Tibial nerve (tissue), 4 donors: ENCODE measurements around the gene NCAPH2. TPM values are rescaled to one million over a fixed set of nuclear protein-coding genes. Genes with fewer than 3 reads are reported as not detected.
A peak's percentile ranks its signal among the peaks of the same experiment; 100 is the strongest.

Source experiments
- DNase-seq, 2 donors: peaks; one replicate each; pipeline ENCODE4 v3.0.0-alpha.2; 2019; ENCODE audit warnings: low spot score in 2 of 2
- H3K27ac ChIP-seq, 4 donors: fragments of 200-600 bp; sonication (generic) in 3 of 4; one replicate each; pipeline ENCODE4 v1.5.1; 2017 to 2019; ENCODE audit warnings: mild to moderate bottlenecking in 1 of 4
- H3K27me3 ChIP-seq, 2 donors: fragments of 200-600 bp; sonication (generic) in 1 of 2; one replicate each; pipeline versions ENCODE4 v1.5.1 to v1.6.0; 2017 to 2019
- H3K36me3 ChIP-seq, 3 donors: fragments of 200-600 bp; sonication (generic); one replicate each; pipeline ENCODE4 v1.5.1; 2018 to 2019
- H3K4me1 ChIP-seq, 4 donors: fragments of 200-600 bp; sonication (generic) in 3 of 4; one replicate each; pipeline ENCODE4 v1.5.1; 2017 to 2019
- H3K4me3 ChIP-seq, 4 donors: fragments of 200-600 bp; sonication (generic) in 3 of 4; one replicate each; pipeline ENCODE4 v1.5.1; 2017 to 2019; ENCODE audit warnings: mild to moderate bottlenecking in 1 of 4, moderate library complexity in 1 of 4
- H3K9me3 ChIP-seq, 4 donors: fragments of 200-600 bp; sonication (generic) in 3 of 4; one replicate each; pipeline ENCODE4 v1.5.1; 2017 to 2019
- CTCF ChIP-seq, 5 experiments: fragments of 200-600 bp in 3 of 5; fragments of 450-650 bp in 2 of 5; sonication (generic) in 3 of 5; IDR thresholded peaks; one replicate each; pipeline ENCODE4 v1.5.1; 2016 to 2019; ENCODE audit warnings: antibody characterized with exemption in 5 of 5, mild to moderate bottlenecking in 3 of 5, moderate library complexity in 2 of 5
- EP300 ChIP-seq, 2 donors: sonication (generic); formaldehyde crosslinking; IDR thresholded peaks; one replicate each; pipeline ENCODE4 v1.6.1; 2017; ENCODE audit warnings: antibody characterized with exemption in 2 of 2, mild to moderate bottlenecking in 1 of 2
- POLR2A ChIP-seq, 2 donors: fragments of 450-650 bp; IDR thresholded peaks; one replicate each; pipeline ENCODE4 v1.6.1; 2017; ENCODE audit warnings: antibody characterized with exemption in 2 of 2, mild to moderate bottlenecking in 2 of 2, moderate library complexity in 2 of 2
- WGBS, 2 donors: methylation state at CpG; one replicate each; pipeline ENCODE4 v1.1.5; 2018; 5-methylcytosine and 5-hydroxymethylcytosine counted together
- total RNA-seq, 4 donors: library from RNA; depleted of rRNA; stranded (reverse); fragments of >200 nt; gene quantifications; one replicate each; pipeline ENCODE4 v1.1.0, GENCODE V29; 2016

Gene NCAPH2
- total RNA-seq, 4 donors from 2014 or later, result 43.9 to 57.3 (median 45.0) TPM

GRCh38 chr22:50498322-50498890, 9.6 kb upstream of the NCAPH2 start:
- Histone ChIP-seq H3K4me1 (peaks cover 0 to 6% (median 0%) of the 10 kb centered on the region in 4 donors), H3K27ac (no peak overlapping the region), H3K36me3 (peaks cover 0 to 14% (median 4%) of the 10 kb centered on the region in 3 donors), H3K9me3 (no peaks in the 10 kb centered on the region), H3K27me3 (no peaks in the 10 kb centered on the region), H3K4me3 (no peak overlapping the region)
- 23 to 26% methylated on average over 11 to 13 of the region's 13 CpGs for WGBS, 2 donors
- peak in 1 of 2 donors; percentile 54 for DNase-seq
- peak; percentile 30 to 53 (median 51) for TF ChIP-seq CTCF (IDR thresholded peaks at IDR 0.05)
- no peak for TF ChIP-seq EP300 (IDR thresholded peaks at IDR 0.05)

DNA sequence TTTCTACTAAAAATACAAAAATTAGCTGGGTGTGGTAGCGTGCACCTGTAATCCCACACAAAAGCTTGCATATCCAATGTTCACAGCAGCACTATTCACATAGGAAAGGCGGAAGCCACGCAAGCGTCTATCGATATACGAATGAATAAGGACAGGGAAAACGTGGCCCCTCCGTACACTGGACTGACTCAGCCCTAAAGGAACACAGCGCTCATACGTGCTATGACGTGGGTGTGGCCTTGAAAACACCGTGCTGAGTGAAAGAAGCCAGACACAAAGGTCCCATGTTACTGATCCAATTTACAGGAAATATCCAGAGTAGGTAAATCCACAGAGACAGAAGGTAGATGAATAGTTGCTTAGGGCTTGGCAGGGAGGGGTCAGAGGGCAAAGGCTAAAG, 7.6 kb upstream of the NCAPH2 start:
- H3K27me3 ChIP-seq, result no peaks in the 10 kb centered on the region
- peaks cover 0 to 10% (median 0%) of the 10 kb centered on the region in 4 donors for H3K4me1 ChIP-seq
- peaks cover 0 to 32% (median 20%) of the 10 kb centered on the region in 3 donors for H3K36me3 ChIP-seq
- WGBS, 2 donors, result 92 to 93% methylated on average over 12 of the region's 12 CpGs
- H3K27ac ChIP-seq, result no peak overlapping the region
- H3K9me3 ChIP-seq, result no peaks in the 10 kb centered on the region
- DNase-seq, result no peak
- H3K4me3 ChIP-seq, result no peak overlapping the region
- TF ChIP-seq POLR2A (IDR thresholded peaks at IDR 0.05) (no peak), EP300 (IDR thresholded peaks at IDR 0.05) (no peak), CTCF (IDR thresholded peaks at IDR 0.05) (no peak)

DNA sequence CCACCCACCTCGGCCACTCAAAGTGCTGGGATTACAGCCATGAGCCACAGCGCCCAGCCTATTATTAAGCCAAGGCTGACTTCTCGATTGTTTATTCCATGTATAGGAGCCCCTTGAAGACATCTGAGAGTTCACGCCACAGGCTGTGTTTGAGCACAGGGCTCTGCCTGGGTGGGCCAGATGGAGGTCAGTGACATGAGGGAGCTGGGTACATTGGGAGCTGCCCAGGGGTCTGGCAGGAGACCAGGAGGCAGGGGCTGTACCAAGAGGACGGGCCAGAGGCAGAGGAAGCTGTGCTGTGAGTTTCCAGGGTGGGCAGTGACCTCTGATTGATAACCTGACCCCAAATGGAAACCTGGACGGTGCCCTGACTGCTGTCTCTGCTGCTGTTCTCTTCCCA, 5.9 kb upstream of the NCAPH2 start:
- Histone ChIP-seq H3K27ac (no peak overlapping the region), H3K4me1 (peaks cover 0 to 26% (median 9%) of the 10 kb centered on the region in 4 donors), H3K27me3 (no peaks in the 10 kb centered on the region), H3K36me3 (peaks cover 3 to 41% (median 21%) of the 10 kb centered on the region in 3 donors), H3K9me3 (no peaks in the 10 kb centered on the region), H3K4me3 (no peak overlapping the region)
- no peak for DNase-seq
- WGBS, 2 donors, result 73 to 84% methylated on average over 6 of the region's 6 CpGs
- TF ChIP-seq EP300 (IDR thresholded peaks at IDR 0.05) (no peak), POLR2A (IDR thresholded peaks at IDR 0.05) (no peak), CTCF (IDR thresholded peaks at IDR 0.05) (no peak)

DNA sequence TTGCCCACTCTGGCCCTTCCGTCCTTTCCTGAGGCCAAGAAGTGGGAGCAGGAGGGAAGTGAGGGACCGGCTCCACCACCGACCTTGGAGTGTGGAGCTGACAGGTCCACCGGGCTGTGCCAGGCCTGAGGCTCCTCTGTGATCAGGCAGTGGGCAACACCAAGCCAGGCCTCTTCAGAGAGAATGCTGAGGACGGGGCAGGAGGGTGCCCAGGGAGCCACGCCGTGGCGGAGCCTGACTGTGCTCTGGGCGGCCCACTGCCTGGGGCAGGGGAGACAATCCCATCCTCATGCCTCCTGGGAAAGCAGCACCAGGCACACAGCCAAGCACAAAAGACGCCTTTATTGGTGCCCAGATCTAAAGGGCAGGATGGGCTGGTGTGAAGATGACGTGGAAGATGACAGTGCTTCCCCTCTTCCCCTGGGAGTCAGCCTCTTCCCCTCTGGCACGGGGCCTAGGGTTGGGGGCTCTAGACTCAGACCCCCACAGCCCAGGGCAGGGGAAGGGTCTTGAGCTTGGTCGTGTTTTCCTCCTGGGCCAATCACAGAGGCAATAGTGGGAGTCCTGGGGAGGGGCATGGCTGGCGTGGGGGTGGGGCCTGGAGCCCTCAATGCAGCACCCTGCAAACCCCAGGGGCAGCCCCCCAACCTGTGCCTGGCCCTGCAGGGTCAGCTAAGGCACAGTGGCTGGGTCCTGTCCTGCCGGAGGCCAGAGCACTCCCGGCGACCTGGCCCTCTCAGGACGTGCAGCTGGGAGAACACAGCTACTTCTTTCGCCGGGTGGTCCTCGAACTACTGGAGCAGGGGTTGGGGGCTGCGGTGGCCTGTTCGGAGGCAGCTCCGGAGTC, 5.2 kb upstream of the NCAPH2 start:
- WGBS, 2 donors, result 68 to 77% methylated on average over 19 to 23 of the region's 24 CpGs
- Histone ChIP-seq H3K9me3 (no peaks in the 10 kb centered on the region), H3K4me1 (peaks cover 0 to 26% (median 10%) of the 10 kb centered on the region in 4 donors), H3K27ac (no peak overlapping the region), H3K27me3 (no peaks in the 10 kb centered on the region), H3K4me3 (no peak overlapping the region), H3K36me3 (peaks cover 3 to 41% (median 21%) of the 10 kb centered on the region in 3 donors)
- TF ChIP-seq EP300 (IDR thresholded peaks at IDR 0.05), result no peak
- DNase-seq, result no peak

DNA sequence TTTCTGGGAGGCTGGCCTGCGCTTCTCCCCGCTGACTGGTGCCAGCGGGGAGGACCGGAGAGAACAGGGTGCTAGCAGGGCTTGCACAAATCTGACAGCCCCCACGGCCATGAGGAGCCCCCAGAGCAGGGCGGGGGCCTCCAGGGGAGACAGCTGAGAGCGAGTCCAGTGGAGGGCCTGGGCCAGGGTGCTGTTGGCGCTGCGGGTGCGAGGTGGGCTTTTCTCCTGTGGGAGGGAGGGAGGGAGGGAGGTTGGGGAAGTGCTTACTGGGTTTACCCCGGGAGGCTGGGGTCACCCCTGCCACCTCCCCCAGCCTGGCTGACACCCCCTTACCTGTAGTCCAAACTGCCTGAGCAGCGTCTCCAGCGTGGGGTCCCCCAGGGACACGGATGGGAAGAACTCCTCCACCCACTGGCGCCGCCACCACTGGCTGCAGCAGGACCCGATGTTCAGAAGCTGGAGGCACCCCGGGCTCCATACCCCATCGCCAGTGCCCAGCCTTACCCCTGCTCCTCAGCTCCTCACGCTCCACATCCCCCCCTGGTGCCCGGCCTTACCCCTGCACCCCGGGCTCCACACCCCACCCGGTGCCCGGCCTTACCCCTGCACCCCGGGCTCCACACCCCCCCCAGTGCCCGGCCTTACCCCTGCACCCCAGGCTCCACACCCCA, 4.4 kb upstream of the NCAPH2 start:
- no peak for TF ChIP-seq POLR2A (IDR thresholded peaks at IDR 0.05)
- Histone ChIP-seq H3K4me1 (peaks cover 0 to 22% (median 11%) of the 10 kb centered on the region in 4 donors), H3K9me3 (no peaks in the 10 kb centered on the region), H3K4me3 (no peak overlapping the region), H3K27me3 (no peaks in the 10 kb centered on the region), H3K27ac (no peak overlapping the region), H3K36me3 (peaks cover 3 to 41% (median 21%) of the 10 kb centered on the region in 3 donors)
- WGBS, 2 donors, result 82 to 89% methylated on average over 7 to 10 of the region's 26 CpGs
- DNase-seq, result no peak
